ENCODE results near the gene CBARP.
A peak's percentile ranks its signal among the peaks of the same experiment; 100 is the strongest.

CBARP gene

GRCh38 chr19:1266916-1267476 is 29.2 kb upstream of the CBARP start:
- Histone ChIP-seq H3K9me3 (replicated peaks; ENCODE audit: low read length) (no peaks in the 10 kb centered on the region), H3K27me3 (ENCODE audit: control insufficient read depth, insufficient read depth, low read length) (no peaks in the 10 kb centered on the region), H3K4me3 (ENCODE audit: low read length) (peak overlapping the region; percentile 77), H3K4me2 (ENCODE audit: low read length) (peak overlapping the region; percentile 96), H3K9ac (ENCODE audit: low read depth, low read length) (peak overlapping the region; percentile 80), H3K36me3 (ENCODE audit: insufficient read depth, low read length) (peaks cover 13% of the 10 kb centered on the region), H3K4me1 (ENCODE audit: control insufficient read depth, insufficient read depth, low read length) (peaks cover 78% of the 10 kb centered on the region)

- peaks cover 7% of the 10 kb centered on the region for H3K36me3 ChIP-seq (ENCODE audit: insufficient read depth, low read length)
- no peaks in the 10 kb centered on the region for H3K27me3 ChIP-seq (ENCODE audit: control insufficient read depth, insufficient read depth, low read length)
- peak overlapping the region; percentile 80 for H3K9ac ChIP-seq (ENCODE audit: low read depth, low read length)
- H3K9me3 ChIP-seq (replicated peaks; ENCODE audit: low read length) = no peaks in the 10 kb centered on the region
- peaks cover 78% of the 10 kb centered on the region for H3K4me1 ChIP-seq (ENCODE audit: control insufficient read depth, insufficient read depth, low read length)
- peak overlapping the region; percentile 96 for H3K4me2 ChIP-seq (ENCODE audit: low read length)
- peak overlapping the region; percentile 77 for H3K4me3 ChIP-seq (ENCODE audit: low read length)
Observed at GRCh38 chr19:1266129-1266915, 28.5 kb upstream of the CBARP start.

GRCh38 chr19:1265615-1266128 is 27.9 kb upstream of the CBARP start:
- Histone ChIP-seq H3K27me3 (ENCODE audit: control insufficient read depth, insufficient read depth, low read length) (no peaks in the 10 kb centered on the region), H3K36me3 (ENCODE audit: insufficient read depth, low read length) (peaks cover under 1% of the 10 kb centered on the region), H3K9ac (ENCODE audit: low read depth, low read length) (peak overlapping the region; percentile 80), H3K4me1 (ENCODE audit: control insufficient read depth, insufficient read depth, low read length) (peaks cover 76% of the 10 kb centered on the region), H3K4me3 (ENCODE audit: low read length) (peak overlapping the region; percentile 77), H3K9me3 (replicated peaks; ENCODE audit: low read length) (no peaks in the 10 kb centered on the region), H3K4me2 (ENCODE audit: low read length) (peak overlapping the region; percentile 96)

GRCh38 chr19:1264801-1265614 is 27.2 kb upstream of the CBARP start:
- H3K9ac ChIP-seq (ENCODE audit: low read depth, low read length) = peak overlapping the region; percentile 51
- H3K27me3 ChIP-seq (ENCODE audit: control insufficient read depth, insufficient read depth, low read length) = no peaks in the 10 kb centered on the region
- peaks cover 76% of the 10 kb centered on the region for H3K4me1 ChIP-seq (ENCODE audit: control insufficient read depth, insufficient read depth, low read length)
- H3K4me3 ChIP-seq (ENCODE audit: low read length) = peak overlapping the region; percentile 51
- H3K4me2 ChIP-seq (ENCODE audit: low read length) = peak overlapping the region; percentile 76
- no peaks in the 10 kb centered on the region for H3K36me3 ChIP-seq (ENCODE audit: insufficient read depth, low read length)
- H3K9me3 ChIP-seq (replicated peaks; ENCODE audit: low read length) = no peaks in the 10 kb centered on the region

GRCh38 chr19:1263188-1263587 is 25.4 kb upstream of the CBARP start:
- peak overlapping the region; percentile 74 for H3K9ac ChIP-seq (ENCODE audit: low read depth, low read length)
- H3K4me3 ChIP-seq (ENCODE audit: low read length) = peak overlapping the region; percentile 70
- peaks cover 78% of the 10 kb centered on the region for H3K4me1 ChIP-seq (ENCODE audit: control insufficient read depth, insufficient read depth, low read length)
- peaks cover 9% of the 10 kb centered on the region for H3K36me3 ChIP-seq (ENCODE audit: insufficient read depth, low read length)
- H3K9me3 ChIP-seq (replicated peaks; ENCODE audit: low read length) = no peaks in the 10 kb centered on the region
- H3K27me3 ChIP-seq (ENCODE audit: control insufficient read depth, insufficient read depth, low read length) = no peaks in the 10 kb centered on the region
- H3K4me2 ChIP-seq (ENCODE audit: low read length) = peak overlapping the region; percentile 89

- Histone ChIP-seq H3K36me3 (ENCODE audit: insufficient read depth, low read length) (peaks cover 15% of the 10 kb centered on the region), H3K9ac (ENCODE audit: low read depth, low read length) (peak overlapping the region; percentile 74), H3K27me3 (ENCODE audit: control insufficient read depth, insufficient read depth, low read length) (no peaks in the 10 kb centered on the region), H3K4me2 (ENCODE audit: low read length) (peak overlapping the region; percentile 89), H3K4me1 (ENCODE audit: control insufficient read depth, insufficient read depth, low read length) (peaks cover 78% of the 10 kb centered on the region), H3K9me3 (replicated peaks; ENCODE audit: low read length) (no peaks in the 10 kb centered on the region), H3K4me3 (ENCODE audit: low read length) (peak overlapping the region; percentile 70)
Observed at GRCh38 chr19:1262623-1263123, 24.9 kb upstream of the CBARP start.

GRCh38 chr19:1261798-1262622 is 24.2 kb upstream of the CBARP start:
- peak overlapping the region; percentile 70 for H3K4me3 ChIP-seq (ENCODE audit: low read length)
- peak overlapping the region; percentile 89 for H3K4me2 ChIP-seq (ENCODE audit: low read length)
- peaks cover 21% of the 10 kb centered on the region for H3K36me3 ChIP-seq (ENCODE audit: insufficient read depth, low read length)
- no peaks in the 10 kb centered on the region for H3K9me3 ChIP-seq (replicated peaks; ENCODE audit: low read length)
- H3K9ac ChIP-seq (ENCODE audit: low read depth, low read length) = peak overlapping the region; percentile 74
- peaks cover 77% of the 10 kb centered on the region for H3K4me1 ChIP-seq (ENCODE audit: control insufficient read depth, insufficient read depth, low read length)
- H3K27me3 ChIP-seq (ENCODE audit: control insufficient read depth, insufficient read depth, low read length) = no peaks in the 10 kb centered on the region

- Histone ChIP-seq H3K4me1 (ENCODE audit: control insufficient read depth, insufficient read depth, low read length) (peaks cover 81% of the 10 kb centered on the region), H3K9me3 (replicated peaks; ENCODE audit: low read length) (no peaks in the 10 kb centered on the region), H3K9ac (ENCODE audit: low read depth, low read length) (peak overlapping the region; percentile 74), H3K4me3 (ENCODE audit: low read length) (peak overlapping the region; percentile 70), H3K36me3 (ENCODE audit: insufficient read depth, low read length) (peaks cover 26% of the 10 kb centered on the region), H3K27me3 (ENCODE audit: control insufficient read depth, insufficient read depth, low read length) (no peaks in the 10 kb centered on the region), H3K4me2 (ENCODE audit: low read length) (peak overlapping the region; percentile 89)
Observed at GRCh38 chr19:1261538-1261797, 23.7 kb upstream of the CBARP start.

GRCh38 chr19:1260749-1261537 is 23.1 kb upstream of the CBARP start:
- H3K9ac ChIP-seq (ENCODE audit: low read depth, low read length) = peak overlapping the region; percentile 74
- peaks cover 79% of the 10 kb centered on the region for H3K4me1 ChIP-seq (ENCODE audit: control insufficient read depth, insufficient read depth, low read length)
- H3K36me3 ChIP-seq (ENCODE audit: insufficient read depth, low read length) = peaks cover 29% of the 10 kb centered on the region
- H3K4me3 ChIP-seq (ENCODE audit: low read length) = peak overlapping the region; percentile 70
- no peaks in the 10 kb centered on the region for H3K27me3 ChIP-seq (ENCODE audit: control insufficient read depth, insufficient read depth, low read length)
- no peaks in the 10 kb centered on the region for H3K9me3 ChIP-seq (replicated peaks; ENCODE audit: low read length)
- H3K4me2 ChIP-seq (ENCODE audit: low read length) = peak overlapping the region; percentile 89
